Measurements from ENCODE around the gene SCGB2A2. TPM values are rescaled to one million over a fixed set of nuclear protein-coding genes. Genes with fewer than 3 reads are reported as not detected.

Gene SCGB2A2
- total and polyA plus RNA-seq, 9 of the 15 experiments (the other 6 are each of a cell fraction or from before 2014, with no cell fraction given): not detected

- no peak for TF ChIP-seq MCM5 (IDR thresholded peaks at IDR 0.05; ENCODE audit: low read depth)
- no peak for TF ChIP-seq POLR2H (tag; IDR thresholded peaks at IDR 0.05; ENCODE audit: low read depth)
- TF ChIP-seq SAFB (IDR thresholded peaks at IDR 0.05; ENCODE audit: borderline replicate concordance, low read depth, low read length): no peak
- TF ChIP-seq CBX3 (IDR thresholded peaks at IDR 0.05; ENCODE audit: borderline replicate concordance in 1 of 2, low read length in 2 of 2): peak in 1 of 2 experiments; percentile 94; a peak in 2 of 3 replicates
- peak; percentile 96 for TF ChIP-seq ZNF280A (IDR thresholded peaks at IDR 0.05; ENCODE audit: low read depth, partially characterized antibody)
- TF ChIP-seq CHAMP1 (IDR thresholded peaks at IDR 0.05): no peak
- no peak for TF ChIP-seq CBX2 (IDR thresholded peaks at IDR 0.05; ENCODE audit: insufficient read depth, low read length, poor library complexity, severe bottlenecking)
- no peak for TF ChIP-seq CSDE1 (IDR thresholded peaks at IDR 0.05)
- no peak for TF ChIP-seq ZNF785 (CRISPR knock-in tag; IDR thresholded peaks at IDR 0.05)
- TF ChIP-seq XRCC3 (IDR thresholded peaks at IDR 0.05): 0 out of 2 replicates have a peak, but pooled peaks have one; percentile 53
- TF ChIP-seq CBX5 (IDR thresholded peaks at IDR 0.05; ENCODE audit: borderline replicate concordance, low read depth): peak; percentile 88; the same call in 1 of the 2 replicates
- peak; percentile 49; the same call in 1 of the 2 replicates for TF ChIP-seq CBX1 (IDR thresholded peaks at IDR 0.05; ENCODE audit: low read depth)
- 0 out of 2 replicates have a peak, but pooled peaks have one; percentile 28 for TF ChIP-seq ZEB2 (IDR thresholded peaks at IDR 0.05)
- TF ChIP-seq TRIM28 (IDR thresholded peaks at IDR 0.05): peak; percentile 84
- TF ChIP-seq ZNF561 (CRISPR knock-in tag; conservative IDR thresholded peaks at IDR 0.05): peak; percentile 82; the same call in 1 of the 2 replicates
- intact Hi-C loops (cut with micrococcal nuclease) (no loop called here), in situ Hi-C loops (cut with MboI) (no loop called here)
- no peaks in the 10 kb centered on the region for H3K9me1 ChIP-seq (ENCODE audit: control insufficient read depth, insufficient read depth, low read length)
- FAIRE-seq (no peak), DNase-seq (ENCODE audit: extremely low read depth in 1 of 4, low spot score in 3 of 4) (no peak), ATAC-seq (no peak)
- CTCF ChIA-PET (ENCODE audit: low intra/inter-chr PET ratio): no interaction called here
- BruUV-seq (replicated peaks): no TSS peak
- H3K36me3 ChIP-seq (ENCODE audit: control insufficient read depth, insufficient read depth, low read length): no peaks in the 10 kb centered on the region
- no peak overlapping the region for H3K9ac ChIP-seq (ENCODE audit: insufficient read depth in 1 of 2, low read depth in 2 of 2, low read length in 2 of 2)
- no peaks in the 10 kb centered on the region for H3K4me1 ChIP-seq (replicated peaks in 1 of 2; ENCODE audit: control insufficient read depth in 2 of 2, insufficient read depth in 2 of 2, low read length in 2 of 2)
- H3K27ac ChIP-seq (ENCODE audit: extremely low read depth, low read depth, low read length): no peak overlapping the region
- H3K9me3 ChIP-seq (replicated peaks; ENCODE audit: control insufficient read depth, insufficient read depth, low read depth, low read length): peaks cover 4% of the 10 kb centered on the region; the same call in 1 of the 2 replicates
- no peak overlapping the region for H3K4me3 ChIP-seq
- H2AFZ ChIP-seq (ENCODE audit: low read depth, low read length): no peak overlapping the region
- no peaks in the 10 kb centered on the region for H4K20me1 ChIP-seq (replicated peaks; ENCODE audit: control insufficient read depth, insufficient read depth, low read length)
- POLR2A ChIA-PET: no interaction called here
- H3K27me3 ChIP-seq (ENCODE audit: control insufficient read depth in 2 of 2, insufficient read depth in 2 of 2, low read length in 2 of 2): peaks cover 0 to 1% of the 10 kb centered on the region in 2 experiments; a peak in 1 of 5 replicates
- no peak overlapping the region for H3K4me2 ChIP-seq (ENCODE audit: insufficient read depth, low read length)
- H3K79me2 ChIP-seq (ENCODE audit: control insufficient read depth, insufficient read depth, low read length): no peaks in the 10 kb centered on the region
These were observed 46.9 kb upstream of the SCGB2A2 start for GRCh38 chr11:62223095-62223494.

Measured in K562 (cell line).